K562 (cell line): Measurements from ENCODE around the gene CPA4. TPM values are rescaled to one million over a fixed set of nuclear protein-coding genes. Genes with fewer than 3 reads are reported as not detected.
A peak's percentile ranks its signal among the peaks of the same experiment; 100 is the strongest.

Experiments
- ATAC-seq: fragments of 200-7000 bp; cut with Tn5 transposase; 3 replicates; pipeline ENCODE4 v1.9.1; 2020; ENCODE audit warnings: moderate library complexity
- BruUV-seq: library from RNA; stranded (reverse); fragments of 400-500 nt; replicated peaks from 2 replicates; lab custom pipeline; 2021; lab: Mats Ljungman, UMichigan
- CTCF ChIA-PET: fragments of 300-600 bp; formaldehyde crosslinking; extraction: SDS; loops from one replicate; lab custom pipeline; 2021; ENCODE audit warnings: low intra/inter-chr PET ratio; lab: Yijun Ruan, JAX
- POLR2A ChIA-PET: fragments of 300-600, 350-650 bp; sonication (Branson Sonifier 250); formaldehyde crosslinking; extraction: SDS; loops from one replicate; lab custom pipeline; 2021; ENCODE audit warnings: antibody characterized with exemption, inconsistent platforms; lab: Yijun Ruan, JAX
- DNase-seq, 4 experiments: peaks; one replicate each; pipeline versions ENCODE4 v3.0.0 to v3.0.0-alpha.2; 2011 to 2018; ENCODE audit warnings: low spot score in 3 of 4, mixed read lengths in 3 of 4; ENCODE audit errors: extremely low read depth in 1 of 4
- FAIRE-seq: peaks from 2 replicates; lab custom pipeline; 2011; peaks lifted over from hg19 to GRCh38; lab: Jason Lieb, UNC
- H2AFZ ChIP-seq: 2 replicates; pipeline ENCODE4 v1.6.0; 2011; ENCODE audit warnings: low read depth, low read length, control low read depth, inconsistent platforms
- H3K27ac ChIP-seq: fragments of 200-600 bp; 3 replicates; pipeline ENCODE4 v1.8.0; 2011; ENCODE audit warnings: low read depth, mild to moderate bottlenecking, control low read depth, inconsistent platforms, low read length, moderate library complexity, mixed read lengths; ENCODE audit errors: extremely low read depth
- H3K27me3 ChIP-seq, 2 experiments: fragments of 300-600 bp in 1 of 2; 2 replicates in 1 of 2; 3 replicates in 1 of 2; pipeline versions ENCODE4 v1.6.0 to v1.8.0; 2011; ENCODE audit warnings: inconsistent platforms in 2 of 2, low read length in 2 of 2, mild to moderate bottlenecking in 1 of 2, mixed read lengths in 1 of 2, moderate library complexity in 1 of 2; ENCODE audit not compliant: control insufficient read depth in 2 of 2, insufficient read depth in 2 of 2
- H3K36me3 ChIP-seq: fragments of 300-600 bp; 3 replicates; pipeline ENCODE4 v1.8.0; 2011; ENCODE audit warnings: mild to moderate bottlenecking, low read length, inconsistent platforms; ENCODE audit not compliant: control insufficient read depth, insufficient read depth
- H3K4me1 ChIP-seq, 2 experiments: fragments of 200-600 bp in 1 of 2; replicated peaks in 1 of 2; 2 replicates in 1 of 2; 3 replicates in 1 of 2; pipeline versions ENCODE4 v1.5.1 to v1.8.0; 2011; ENCODE audit warnings: inconsistent platforms in 2 of 2, low read length in 2 of 2, mild to moderate bottlenecking in 1 of 2, mixed read lengths in 1 of 2, moderate library complexity in 1 of 2; ENCODE audit not compliant: control insufficient read depth in 2 of 2, insufficient read depth in 2 of 2
- H3K4me2 ChIP-seq: 2 replicates; pipeline ENCODE4 v1.6.1; 2011; ENCODE audit warnings: low read length, control low read depth, inconsistent platforms, mixed read lengths; ENCODE audit not compliant: insufficient read depth
- H3K4me3 ChIP-seq: fragments of 200-600 bp; sonication (generic), shearing (Covaris generic); 2 replicates; pipeline ENCODE4 v1.5.1; 2016; ENCODE audit warnings: control low read depth, inconsistent platforms
- H3K79me2 ChIP-seq: fragments of 200-600 bp; 3 replicates; pipeline ENCODE4 v1.8.0; 2011; ENCODE audit warnings: low read length, inconsistent platforms; ENCODE audit not compliant: control insufficient read depth, insufficient read depth
- H3K9ac ChIP-seq, 2 experiments: 2 replicates each; pipeline versions ENCODE4 v1.6.0 to v1.6.1; 2011; ENCODE audit warnings: low read depth in 2 of 2, low read length in 2 of 2, control low read depth in 1 of 2, inconsistent platforms in 1 of 2, mild to moderate bottlenecking in 1 of 2, mixed read lengths in 1 of 2; ENCODE audit not compliant: insufficient read depth in 1 of 2
- H3K9me1 ChIP-seq: one replicate; pipeline ENCODE4 v1.6.0; 2011; ENCODE audit warnings: inconsistent platforms, mild to moderate bottlenecking, low read length, moderate library complexity; ENCODE audit not compliant: control insufficient read depth, insufficient read depth
- H3K9me3 ChIP-seq: replicated peaks from 2 replicates; pipeline ENCODE4 v1.5.1; 2011; ENCODE audit warnings: low read depth, low read length, inconsistent platforms; ENCODE audit not compliant: control insufficient read depth, insufficient read depth
- H4K20me1 ChIP-seq: replicated peaks from 2 replicates; pipeline ENCODE4 v1.6.1; 2011; ENCODE audit warnings: low read length, inconsistent platforms, mixed read lengths; ENCODE audit not compliant: control insufficient read depth, insufficient read depth
- CCNT2 ChIP-seq: IDR thresholded peaks from 2 replicates; pipeline ENCODE4 v1.6.1; 2011; ENCODE audit warnings: borderline replicate concordance, low read depth, mild to moderate bottlenecking, moderate library complexity, mixed read lengths, low read length; ENCODE audit not compliant: insufficient read length; ENCODE audit errors: extremely low read depth
- CLOCK ChIP-seq: fragments of 250-450 bp; sonication (Bioruptor Pico); IDR thresholded peaks from 2 replicates; pipeline ENCODE4 v1.4.0; 2020; ENCODE audit warnings: mild to moderate bottlenecking, moderate library complexity, borderline replicate concordance
- ELK1 ChIP-seq: sonication (generic); formaldehyde crosslinking; IDR thresholded peaks from 2 replicates; pipeline ENCODE4 v1.8.1; 2022; ENCODE audit warnings: missing genetic modification reagents
- EZH2 ChIP-seq: IDR thresholded peaks from 2 replicates; pipeline ENCODE4 v1.6.1; 2012; ENCODE audit warnings: low read depth, mild to moderate bottlenecking, inconsistent platforms, low read length, borderline replicate concordance
- ID3 ChIP-seq, 2 experiments: fragments of 250-450 bp in 1 of 2; fragments of 450-650 bp in 1 of 2; sonication (Bioruptor Pico) in 1 of 2; IDR thresholded peaks; 2 replicates each; pipeline versions ENCODE4 v1.6.1 to v1.8.0; 2016 to 2021; ENCODE audit warnings: mild to moderate bottlenecking in 2 of 2, moderate library complexity in 2 of 2, missing compliant biosample characterization in 1 of 2, missing genetic modification characterization in 1 of 2
- LEF1 ChIP-seq: fragments of 450-650 bp; IDR thresholded peaks from 2 replicates; pipeline ENCODE4 v1.6.1; 2016; ENCODE audit warnings: mild to moderate bottlenecking
- NFIC ChIP-seq: fragments of 450-650 bp; IDR thresholded peaks from 2 replicates; pipeline ENCODE4 v1.6.1; 2017; ENCODE audit warnings: mild to moderate bottlenecking, inconsistent platforms
- NR2F6 ChIP-seq: fragments of 450-650 bp; formaldehyde crosslinking; IDR thresholded peaks from 2 replicates; pipeline ENCODE4 v1.4.0; 2020; ENCODE audit warnings: mild to moderate bottlenecking
- RFX5 ChIP-seq: IDR thresholded peaks from 2 replicates; pipeline ENCODE4 v1.6.1; 2011; ENCODE audit warnings: low read depth, mild to moderate bottlenecking, improper control_type of control experiment, low read length
- TAL1 ChIP-seq: fragments of 450-650 bp; IDR thresholded peaks from 2 replicates; pipeline ENCODE4 v1.6.1; 2016; ENCODE audit warnings: mild to moderate bottlenecking
- U2AF1 ChIP-seq: fragments of 200-400 bp; formaldehyde crosslinking; optimal IDR thresholded peaks from 2 replicates; pipeline ENCODE3; 2017; ENCODE audit warnings: mild to moderate bottlenecking, low read depth, low read length, moderate library complexity
- UBTF ChIP-seq, 2 experiments: IDR thresholded peaks; 2 replicates each; pipeline ENCODE4 v1.6.1; 2012; ENCODE audit warnings: improper control_type of control experiment in 2 of 2, low read depth in 2 of 2, low read length in 2 of 2, borderline replicate concordance in 1 of 2
- ZNF174 ChIP-seq: fragments of 250-450 bp; sonication (Bioruptor Pico); IDR thresholded peaks from 2 replicates; pipeline ENCODE4 v1.4.0; 2020; ENCODE audit warnings: mild to moderate bottlenecking
- ZNF445 ChIP-seq: fragments of 250-450 bp; sonication (Bioruptor Pico); IDR thresholded peaks from 2 replicates; pipeline ENCODE4 v1.4.0; 2020; ENCODE audit warnings: low read depth, mild to moderate bottlenecking, moderate library complexity
- WGBS: fragments of 100-300 bp; shearing (Covaris generic); methylation state at CpG from one replicate; pipeline ENCODE4 v1.1.6; 2016; ENCODE audit warnings: low coverage, mixed read lengths; ENCODE audit not compliant: insufficient coverage; ENCODE audit errors: missing lambda C conversion rate; 5-methylcytosine and 5-hydroxymethylcytosine counted together
- in situ Hi-C: fragments of 300-500 bp; cut with MboI; formaldehyde crosslinking; loops from 4 replicates; pipeline ENCODE4 v1.15.0; 2018; ENCODE audit warnings: inconsistent platforms, mixed read lengths
- intact Hi-C: fragments of 100-400 bp; cut with micrococcal nuclease; formaldehyde crosslinking; loops from 2 replicates; pipeline ENCODE4 v1.14.2; 2022
- polyA plus RNA-seq, 8 experiments: library from polyadenylated mRNA; depleted of rRNA in 4 of 8; stranded (reverse) in 5 of 8; unstranded in 3 of 8; fragments of >200 nt; fragmentation: Nextera tagmentation in 2 of 8; fragmentation: Illumina TruSeq in 1 of 8; extraction: Ambion mirVana in 2 of 8; extraction: Trizol in 1 of 8; gene quantifications; 2 replicates each; pipeline versions ENCODE4 v1.2.1 to v1.2.3, GENCODE V29; 2011 to 2014; ENCODE audit warnings: inconsistent platforms in 1 of 8, missing spikeins in 1 of 8
- total RNA-seq, 7 experiments: library from RNA; depleted of rRNA in 6 of 7; stranded (reverse); fragments of >200 nt in 6 of 7; fragmentation: Illumina TruSeq in 2 of 7; extraction: Trizol in 2 of 7; gene quantifications; 2 replicates each; pipeline versions ENCODE4 v1.2.1 to v1.2.3, GENCODE V29; 2011 to 2021; ENCODE audit warnings: low replicate concordance in 1 of 7

Gene CPA4
- total and polyA plus RNA-seq, 9 of the 15 experiments (the other 6 are each of a cell fraction or from before 2014, with no cell fraction given), result not detected

GRCh38 chr7:130256704-130257103 is 36.3 kb upstream of the CPA4 start (continued):
- TF ChIP-seq UBTF (IDR thresholded peaks at IDR 0.05; ENCODE audit: borderline replicate concordance in 1 of 2, low read depth in 2 of 2, low read length in 2 of 2), result no peak
- no peak for TF ChIP-seq CCNT2
- no peak for TF ChIP-seq TAL1
- no peak for TF ChIP-seq ZNF174 (CRISPR knock-in tag)
- no peak for TF ChIP-seq NR2F6

GRCh38 chr7:130258494-130259078 is 34.4 kb upstream of the CPA4 start:
- no peaks in the 10 kb centered on the region for H3K9me1 ChIP-seq
- H2AFZ ChIP-seq, result no peak overlapping the region
- FAIRE-seq, result no peak
- no peaks in the 10 kb centered on the region for H3K4me1 ChIP-seq
- no peaks in the 10 kb centered on the region for H4K20me1 ChIP-seq
- H3K4me2 ChIP-seq, result no peak overlapping the region
- POLR2A ChIA-PET, result no interaction called here
- in situ Hi-C loops (no loop called here), intact Hi-C loops (no loop called here)
- WGBS, result 0% methylated on average over 1 of the region's 1 CpG
- H3K27ac ChIP-seq, result no peak overlapping the region
- H3K27me3 ChIP-seq, result peaks cover 0 to 7% of the 10 kb centered on the region in 2 experiments; a peak in 2 of 5 replicates
- CTCF ChIA-PET, result no interaction called here
- ATAC-seq, result no peak
- H3K9ac ChIP-seq, result no peak overlapping the region
- no peaks in the 10 kb centered on the region for H3K36me3 ChIP-seq
- H3K9me3 ChIP-seq, result peaks cover 7% of the 10 kb centered on the region
- no peak for DNase-seq
- H3K79me2 ChIP-seq, result no peaks in the 10 kb centered on the region
- no peak overlapping the region for H3K4me3 ChIP-seq
- no TSS peak for BruUV-seq
- TF ChIP-seq ELK1 (CRISPR knock-in tag) (no peak), ID3 (CRISPR knock-in tag; IDR thresholded peaks at IDR 0.05) (0 out of 2 replicates have a peak, but pooled peaks have one; percentile 42), ID3 (tag; IDR thresholded peaks at IDR 0.05) (no peak), RFX5 (no peak), NFIC (no peak), CLOCK (CRISPR knock-in tag) (no peak), U2AF1 (no peak), EZH2 (no peak), LEF1 (0 out of 2 replicates have a peak, but pooled peaks have one; percentile 18), ZNF445 (CRISPR knock-in tag) (no peak)
